Posterior vena cava (tissue), 2 donors: ENCODE results near the gene KIF16B. TPM values are rescaled to one million over a fixed set of nuclear protein-coding genes. Genes with fewer than 3 reads are reported as not detected.

Source experiments
- DNase-seq: peaks from one replicate; pipeline ENCODE4 v3.0.0-alpha.2; 2020; ENCODE audit warnings: low spot score
- intact Hi-C, 2 donors: fragments of 100-400 bp; cut with DNase I; formaldehyde crosslinking; loops; one replicate each; pipeline versions ENCODE4 v1.14.1 to v1.14.2; 2022 to 2023
- total RNA-seq, 2 donors: library from RNA; stranded (reverse); fragmentation: NEBNext Ultra II Directional; extraction: Animal tissue kit (Norgen Biotek cat#: 25700); gene quantifications; one replicate each; pipeline ENCODE4 v1.2.1, GENCODE V29; 2021
- donor health status: DM: yes; HTN: yes; CAD: no.
- donor health status: DM: yes; HTN: yes; CAD: no.

The KIF16B gene
- total RNA-seq, 2 donors from 2014 or later: 16.3 to 17.5 TPM

DNA sequence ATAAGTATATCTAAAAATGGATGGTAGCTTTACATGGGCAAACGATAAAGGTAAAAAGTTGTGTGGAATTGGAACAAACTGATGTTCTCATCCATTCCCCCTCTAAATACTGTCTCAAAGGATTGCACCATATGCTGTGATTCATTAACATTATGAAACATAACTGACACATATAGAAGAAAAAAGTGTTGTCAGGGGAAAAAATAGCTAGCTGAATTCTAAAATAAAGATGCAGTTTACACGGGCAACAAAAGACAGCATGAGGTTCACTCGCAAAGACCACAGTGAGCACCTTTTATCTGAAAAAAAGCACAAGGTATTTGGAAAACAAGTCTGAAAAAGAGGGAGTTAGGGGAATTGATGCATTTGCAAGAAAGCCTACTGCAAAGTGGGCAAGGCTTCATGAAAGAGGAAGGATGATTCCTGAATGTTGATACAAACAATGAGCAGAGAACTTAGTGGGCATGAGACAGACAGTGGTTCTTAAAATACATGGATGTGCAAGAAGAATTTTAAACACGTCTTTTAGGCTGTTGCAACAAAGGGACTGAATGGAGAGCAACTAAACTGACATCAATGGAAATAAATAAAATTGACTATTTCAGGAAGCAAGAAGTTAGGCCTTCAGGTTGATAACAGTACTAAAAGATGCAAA, 280.9 kb downstream of the KIF16B start:
- DNase-seq: no peak
- intact Hi-C loops: no loop called here

DNA sequence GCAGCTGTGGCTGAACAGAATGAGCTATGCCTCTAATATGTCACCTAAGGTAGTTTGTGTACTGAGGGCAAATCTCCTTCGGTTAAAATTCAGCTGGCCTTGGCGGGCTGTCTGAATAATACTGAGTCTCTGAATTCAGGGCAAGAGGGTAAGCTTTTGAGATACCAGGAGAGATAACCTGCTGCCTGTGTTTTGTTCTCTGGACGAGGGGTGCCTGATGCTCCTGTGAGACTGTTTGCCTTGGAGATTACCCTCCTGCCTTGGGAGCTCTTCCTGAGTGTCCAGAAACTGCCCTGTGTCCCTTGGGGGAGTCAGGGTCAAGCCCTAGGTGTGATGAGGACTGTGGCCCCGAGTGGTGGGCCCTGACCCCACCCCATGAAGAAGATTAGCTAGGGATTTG, 282.9 kb downstream of the KIF16B start:
- intact Hi-C loops: no loop called here
- no peak for DNase-seq

DNA sequence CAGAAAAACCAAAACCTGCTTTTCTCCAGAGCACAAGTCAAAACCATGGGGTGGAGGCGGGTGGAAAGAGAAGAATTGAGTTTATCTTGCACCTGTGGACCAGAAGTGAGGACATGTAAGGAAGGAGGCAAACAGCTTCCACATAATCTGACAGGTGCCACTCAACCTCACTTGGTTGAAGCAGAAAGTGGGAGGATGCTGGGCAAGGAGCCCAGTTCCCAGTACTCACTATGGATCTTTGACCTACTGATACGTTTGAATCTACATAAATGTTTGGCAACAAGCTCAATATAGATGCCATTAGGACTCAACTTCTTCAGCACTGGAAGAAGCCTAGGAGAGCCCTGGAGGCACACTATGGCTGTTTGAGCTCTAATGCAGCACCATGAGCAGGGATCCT, 285.5 kb downstream of the KIF16B start:
- peak; percentile 36 for DNase-seq
- intact Hi-C loops: no loop called here

- DNase-seq: no peak
- intact Hi-C loops: no loop called here
Measured at GRCh38 chr20:16286601-16287000, 286.6 kb downstream of the KIF16B start.

DNA sequence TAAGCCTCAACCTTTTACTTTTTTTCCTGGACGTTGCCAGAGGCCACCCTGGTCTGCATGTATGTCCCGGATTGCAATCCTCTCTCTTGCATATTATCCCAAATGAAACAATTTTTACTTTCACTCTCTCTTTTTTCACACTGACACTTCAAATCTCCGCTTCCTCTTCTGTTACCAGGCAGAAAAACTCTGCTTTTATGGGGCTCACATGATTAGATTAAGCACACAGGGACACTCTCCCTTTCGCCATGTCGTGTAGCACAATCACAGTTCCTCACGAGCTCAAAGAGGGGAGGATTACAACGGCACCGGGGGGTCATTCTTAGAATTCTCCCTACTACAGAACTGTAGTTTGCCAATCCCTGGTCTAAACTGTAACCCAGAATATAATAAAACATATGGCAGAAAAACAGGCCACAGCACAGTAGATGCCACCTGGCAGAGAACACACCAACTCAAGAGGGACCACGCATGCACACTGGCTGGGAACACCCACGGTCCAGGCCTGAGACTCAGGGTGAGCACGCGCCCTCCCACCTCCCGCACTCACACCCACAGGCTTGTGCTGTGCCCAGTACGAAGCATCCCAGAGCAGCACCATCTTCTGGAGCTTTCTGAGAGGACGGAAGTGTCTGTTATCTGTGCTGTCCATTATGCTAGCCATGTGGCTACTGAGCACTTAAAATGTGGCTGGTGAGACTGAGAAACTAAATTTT, 288.7 kb downstream of the KIF16B start:
- peak; percentile 56 for DNase-seq

DNA sequence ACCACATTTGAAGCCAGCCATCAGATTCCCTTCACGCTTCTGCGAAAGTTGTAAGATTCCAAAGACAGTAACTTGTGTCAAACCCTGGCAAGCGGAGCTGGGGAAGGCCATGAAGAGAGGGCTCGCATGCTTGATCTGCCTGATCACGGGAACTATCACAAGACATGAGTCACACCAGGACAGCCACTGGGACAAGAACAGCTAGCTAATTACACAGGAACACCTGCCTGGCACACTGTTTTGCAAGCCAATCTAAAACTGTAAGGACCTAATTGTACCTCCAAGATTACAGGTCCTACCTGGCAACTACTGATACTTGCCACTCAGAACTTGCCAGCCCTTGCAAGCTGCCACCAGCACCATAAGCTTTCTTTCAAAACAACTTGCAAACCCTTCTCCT, 289.3 kb downstream of the KIF16B start:
- intact Hi-C loops: no loop called here
- peak; percentile 26 for DNase-seq

More for the DNA sequence above, 288.7 kb downstream of the KIF16B start:
- intact Hi-C loops: no loop called here

- intact Hi-C loops: no loop called here
- peak; percentile 61 for DNase-seq
Measured at GRCh38 chr20:16283307-16283706, 289.9 kb downstream of the KIF16B start.

DNA sequence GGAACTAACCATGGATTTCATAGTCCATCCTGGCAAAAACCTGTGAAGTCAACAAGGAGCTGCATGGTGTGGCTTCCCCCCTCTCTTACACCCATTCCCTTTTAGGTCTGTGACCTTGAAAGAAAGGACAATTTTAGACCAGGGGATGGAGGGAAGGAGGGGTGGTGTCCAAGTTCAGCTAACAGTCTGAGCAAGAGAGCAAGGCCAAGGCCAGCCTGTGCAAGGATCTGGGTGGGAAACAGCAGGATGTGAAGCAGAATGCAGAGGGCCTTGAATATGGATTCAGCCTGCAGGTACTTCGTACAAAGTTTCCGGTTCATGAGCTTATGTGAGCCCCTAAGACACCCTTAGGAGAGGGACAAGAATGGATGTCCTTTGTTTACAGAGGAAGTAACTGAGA, 293.0 kb downstream of the KIF16B start:
- no peak for DNase-seq
- intact Hi-C loops: no loop called here

GRCh38 chr20:16279320-16279719, 293.9 kb downstream of the KIF16B start:
- no peak for DNase-seq
- intact Hi-C loops: no loop called here

DNA sequence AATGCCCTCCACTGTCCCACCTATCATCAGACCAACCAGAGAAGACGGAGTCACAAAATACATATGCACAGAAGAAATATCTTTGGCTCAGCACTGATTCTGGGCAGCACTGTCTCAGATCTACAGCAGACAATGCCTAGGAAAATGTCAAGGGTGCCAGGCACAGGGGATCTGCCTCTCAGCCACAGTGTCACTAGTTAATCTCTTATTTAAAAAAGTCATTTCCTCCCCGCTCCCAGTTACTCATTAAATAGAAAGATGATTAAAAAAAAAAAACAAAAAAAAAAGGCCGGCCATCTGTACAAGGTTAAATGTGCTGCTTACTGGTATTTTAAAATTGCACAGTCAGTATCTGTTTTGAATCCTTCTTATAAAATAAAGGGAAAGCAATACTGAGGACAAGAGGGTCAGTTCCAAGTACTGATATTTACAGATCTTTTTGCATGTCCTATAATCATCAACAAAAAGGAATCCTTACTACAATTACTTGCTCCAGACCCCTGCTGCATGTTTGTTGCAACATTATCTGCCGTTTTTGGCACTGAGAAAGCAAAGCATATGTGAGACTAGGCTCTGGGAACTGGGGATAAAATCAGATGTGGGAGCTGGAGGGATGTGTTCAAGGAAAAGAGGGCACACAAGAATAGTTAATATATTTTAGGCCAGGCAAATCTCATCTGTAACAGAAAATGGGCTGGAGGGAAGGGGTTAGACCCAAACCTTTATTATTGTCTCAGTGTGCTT, 299.3 kb downstream of the KIF16B start:
- DNase-seq: no peak
- intact Hi-C loops: no loop called here

- no peak for DNase-seq
- intact Hi-C loops: no loop called here
Measured at GRCh38 chr20:16272780-16273360, 300.4 kb downstream of the KIF16B start.

GRCh38 chr20:16271450-16271849, 301.8 kb downstream of the KIF16B start:
- intact Hi-C loops: no loop called here
- DNase-seq: no peak

- no peak for DNase-seq
- intact Hi-C loops: no loop called here
Measured at GRCh38 chr20:16270989-16271388, 302.3 kb downstream of the KIF16B start.

- intact Hi-C loops: no loop called here
Measured at GRCh38 chr20:16270314-16270931, 302.8 kb downstream of the KIF16B start.

GRCh38 chr20:16267526-16267925, 305.7 kb downstream of the KIF16B start:
- no peak for DNase-seq
- intact Hi-C loops: no loop called here

More at GRCh38 chr20:16270314-16270931, 302.8 kb downstream of the KIF16B start:
- no peak for DNase-seq

- DNase-seq: no peak
- intact Hi-C loops: no loop called here
Measured at GRCh38 chr20:16265334-16265733, 307.9 kb downstream of the KIF16B start.

DNA sequence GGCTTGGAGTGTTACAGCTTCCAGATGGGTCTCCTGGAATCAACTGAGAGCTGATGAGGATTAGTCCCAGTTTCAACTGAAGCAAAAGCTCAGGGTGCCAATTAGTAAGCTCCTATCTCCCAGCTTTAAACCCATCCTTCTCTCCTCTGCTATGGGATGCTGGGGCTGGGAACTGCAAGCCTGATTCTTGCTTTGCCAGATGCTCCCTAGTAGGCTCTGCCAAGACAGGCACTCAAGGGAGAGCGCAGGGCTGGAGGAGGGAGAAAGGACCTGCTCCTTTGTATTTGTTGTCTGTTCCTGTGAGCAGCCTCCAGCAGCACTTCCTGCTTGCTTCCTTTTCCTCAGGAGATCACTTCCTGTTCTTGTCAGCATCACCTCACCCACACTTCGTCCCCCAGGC, 309.7 kb downstream of the KIF16B start:
- DNase-seq: no peak
- intact Hi-C loops: no loop called here

DNA sequence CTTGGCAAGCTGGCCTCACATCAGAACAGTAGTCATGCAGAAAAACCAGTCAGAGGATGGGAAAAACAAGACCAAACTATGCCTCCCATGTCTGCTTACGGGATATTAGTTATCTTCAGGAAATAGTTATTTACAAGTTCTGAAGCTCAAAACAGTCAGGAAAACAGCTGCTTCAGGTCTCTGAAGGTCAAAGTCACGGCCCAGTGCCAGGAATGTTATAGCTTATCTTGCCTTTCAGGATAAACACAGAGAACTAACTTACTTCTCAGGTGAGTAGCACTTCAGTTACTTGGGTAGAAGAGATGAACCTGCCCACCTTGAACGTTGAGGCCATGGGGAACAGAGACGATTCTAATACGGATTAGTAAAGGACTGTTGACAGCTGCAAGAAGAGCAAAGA, 310.7 kb downstream of the KIF16B start:
- DNase-seq: no peak
- intact Hi-C loops: no loop called here

DNA sequence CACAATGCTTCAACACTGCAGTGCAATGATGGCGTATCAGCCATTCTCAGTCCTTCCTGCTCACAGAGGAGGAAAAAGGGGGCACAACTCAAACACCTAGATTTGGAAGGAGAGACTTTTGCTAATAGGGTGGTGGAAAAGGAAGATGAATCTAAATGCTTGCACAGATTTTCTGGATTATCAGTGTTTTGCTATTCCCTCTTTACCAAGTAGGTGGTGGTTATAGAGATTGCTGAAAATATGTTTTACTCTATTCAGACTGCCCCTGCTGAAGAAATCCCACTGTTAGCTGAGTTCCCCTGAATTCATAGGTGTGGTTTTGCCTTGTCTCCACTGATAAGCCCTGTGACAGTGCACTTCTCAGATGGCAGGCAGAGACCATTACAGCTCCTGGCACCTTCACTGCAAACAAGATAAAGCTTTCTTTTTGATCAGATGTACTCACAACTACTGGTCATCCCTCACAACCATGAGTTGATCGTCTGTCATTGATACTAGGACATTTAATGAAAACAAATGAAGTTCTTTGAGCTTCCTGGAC, 311.4 kb downstream of the KIF16B start:
- DNase-seq: no peak
- intact Hi-C loops: no loop called here
